Psoas muscle (tissue), 8 donors: ENCODE data around the gene VEGFC. TPM values are rescaled to one million over a fixed set of nuclear protein-coding genes. Genes with fewer than 3 reads are reported as not detected.

ENCODE experiments used
- ATAC-seq, 4 donors: fragments of 200-7000 bp; cut with Tn5 transposase; one replicate each; pipeline ENCODE4 v1.9.1; 2020; ENCODE audit warnings: moderate library complexity in 3 of 4, mild to moderate bottlenecking in 2 of 4
- DNase-seq, 2 donors: peaks; one replicate each; pipeline ENCODE4 v3.0.0-alpha.2; 2020
- H3K27ac ChIP-seq: fragments of 200-600 bp; one replicate; pipeline ENCODE4 v1.8.0; 2022
- H3K27me3 ChIP-seq, 3 donors: fragments of 200-600 bp in 1 of 3; one replicate each; pipeline versions ENCODE4 v1.6.1 to v1.8.0; 2013 to 2022; ENCODE audit warnings: low read length in 2 of 3, mild to moderate bottlenecking in 2 of 3, moderate library complexity in 1 of 3; ENCODE audit not compliant: insufficient read depth in 3 of 3
- H3K36me3 ChIP-seq, 2 donors: fragments of 200-600 bp in 1 of 2; one replicate each; pipeline versions ENCODE4 v1.6.1 to v1.8.0; 2013 to 2022; ENCODE audit warnings: low read depth in 1 of 2, mild to moderate bottlenecking in 1 of 2, moderate library complexity in 1 of 2; ENCODE audit not compliant: insufficient read depth in 1 of 2
- H3K4me1 ChIP-seq: fragments of 200-600 bp; one replicate; pipeline ENCODE4 v1.8.0; 2022
- H3K4me3 ChIP-seq: fragments of 200-600 bp; one replicate; pipeline ENCODE4 v1.8.0; 2022; ENCODE audit warnings: mild to moderate bottlenecking
- H3K9me3 ChIP-seq: fragments of 200-600 bp; one replicate; pipeline ENCODE4 v1.8.0; 2022
- WGBS, 3 donors: extraction: QIAGEN DNeasy Blood & Tissue Kit; methylation state at CpG; one replicate each; pipeline versions ENCODE4 v1.1.6 to v1.1.7; 2013; 5-methylcytosine and 5-hydroxymethylcytosine counted together
- intact Hi-C, 2 donors: fragments of 100-400 bp; cut with DNase I; formaldehyde crosslinking; loops; one replicate each; pipeline versions ENCODE4 v1.11.0 to v1.14.2; 2022
- polyA plus RNA-seq, 3 donors: library from polyadenylated mRNA; stranded (reverse); fragments of 200-250 nt; gene quantifications; one replicate each; pipeline ENCODE4 v1.2.3, GENCODE V29; 2013
- total RNA-seq, 4 donors: library from RNA; stranded (reverse); fragmentation: NEBNext Ultra II Directional in 2 of 4; extraction: Animal tissue kit (Norgen Biotek cat#: 25700) in 2 of 4; gene quantifications; one replicate each; pipeline versions ENCODE4 v1.2.1 to v1.2.4, GENCODE V29; 2021 to 2023
- TF ChIP-seq, protein P1 (sequence below): fragments of 200-600 bp; IDR thresholded peaks from one replicate; pipeline ENCODE4 v1.8.0; 2022; ENCODE audit warnings: antibody characterized with exemption
- donor health status: healthy with polysubstance abuse.
- donor health status: DM: no; HTN: no; CAD: no; lungs with moderate emphysema.
- donor health status: Bipolar disorder and iron deficiency.
- donor health status: healthy.
- donor health status: DM: yes; HTN: yes; CAD: no.
- donor health status: DM: no; HTN: no; CAD: no.
- donor health status: DM: no; HTN: no; CAD: no.
- donor health status: DM: yes; HTN: yes; CAD: no.

Gene VEGFC
- total and polyA plus RNA-seq, 7 donors = 1.8 to 7.0 (median 3.0) TPM

DNA sequence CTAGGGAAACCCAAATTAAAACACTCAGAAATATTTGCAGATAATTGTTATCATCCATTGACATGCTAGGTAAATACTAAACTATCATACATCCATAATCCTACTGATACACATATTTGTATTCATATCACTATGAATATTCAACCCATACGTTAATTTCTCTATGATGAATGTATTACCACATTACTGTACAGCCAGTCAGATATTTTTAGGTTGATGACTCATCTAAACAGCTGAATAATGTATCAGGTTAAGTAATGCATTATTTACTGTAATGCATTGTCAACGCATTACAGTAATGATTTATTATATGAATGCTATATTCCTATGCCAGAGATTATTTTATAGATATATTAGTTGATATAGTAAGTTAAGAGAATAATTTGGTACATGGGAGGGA, 37.1 kb downstream of the VEGFC start:
- WGBS, 3 donors = 37 to 47% (median 45%) methylated on average over 2 of the region's 2 CpGs
- intact Hi-C loops = no loop called here
- H3K36me3 ChIP-seq = no peaks in the 10 kb centered on the region
- H3K4me1 ChIP-seq = peaks cover 14% of the 10 kb centered on the region
- TF ChIP-seq, protein P1, sequence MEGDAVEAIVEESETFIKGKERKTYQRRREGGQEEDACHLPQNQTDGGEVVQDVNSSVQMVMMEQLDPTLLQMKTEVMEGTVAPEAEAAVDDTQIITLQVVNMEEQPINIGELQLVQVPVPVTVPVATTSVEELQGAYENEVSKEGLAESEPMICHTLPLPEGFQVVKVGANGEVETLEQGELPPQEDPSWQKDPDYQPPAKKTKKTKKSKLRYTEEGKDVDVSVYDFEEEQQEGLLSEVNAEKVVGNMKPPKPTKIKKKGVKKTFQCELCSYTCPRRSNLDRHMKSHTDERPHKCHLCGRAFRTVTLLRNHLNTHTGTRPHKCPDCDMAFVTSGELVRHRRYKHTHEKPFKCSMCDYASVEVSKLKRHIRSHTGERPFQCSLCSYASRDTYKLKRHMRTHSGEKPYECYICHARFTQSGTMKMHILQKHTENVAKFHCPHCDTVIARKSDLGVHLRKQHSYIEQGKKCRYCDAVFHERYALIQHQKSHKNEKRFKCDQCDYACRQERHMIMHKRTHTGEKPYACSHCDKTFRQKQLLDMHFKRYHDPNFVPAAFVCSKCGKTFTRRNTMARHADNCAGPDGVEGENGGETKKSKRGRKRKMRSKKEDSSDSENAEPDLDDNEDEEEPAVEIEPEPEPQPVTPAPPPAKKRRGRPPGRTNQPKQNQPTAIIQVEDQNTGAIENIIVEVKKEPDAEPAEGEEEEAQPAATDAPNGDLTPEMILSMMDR = no peak
- no peaks in the 10 kb centered on the region for H3K27me3 ChIP-seq
- ATAC-seq (peak in 3 of 4 donors; percentile 32 to 58 (median 34)), DNase-seq (no peak)
- H3K4me3 ChIP-seq = no peak overlapping the region
- H3K27ac ChIP-seq = no peak overlapping the region
- no peaks in the 10 kb centered on the region for H3K9me3 ChIP-seq

DNA sequence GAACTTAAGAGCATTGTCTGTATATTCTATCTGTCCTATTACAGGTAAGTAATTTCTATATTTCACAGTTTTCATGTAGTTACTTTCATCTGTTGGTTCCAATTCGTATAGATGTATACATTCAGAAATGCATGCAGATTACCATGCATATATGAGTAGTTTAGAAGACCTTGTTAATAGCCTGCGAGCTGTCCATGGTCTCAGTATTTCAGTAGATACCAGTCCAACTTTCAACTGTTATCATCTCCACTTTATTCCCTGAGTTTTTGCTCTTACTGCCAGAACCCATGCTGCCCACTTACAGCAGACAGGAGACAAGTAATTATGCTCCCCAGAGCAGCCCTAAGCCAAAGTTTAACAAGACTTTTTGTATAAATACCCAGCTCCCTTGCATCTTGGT, 37.7 kb downstream of the VEGFC start:
- Histone ChIP-seq H3K27me3 (no peaks in the 10 kb centered on the region), H3K36me3 (no peaks in the 10 kb centered on the region), H3K4me3 (no peak overlapping the region), H3K9me3 (no peaks in the 10 kb centered on the region), H3K27ac (no peak overlapping the region), H3K4me1 (peaks cover 14% of the 10 kb centered on the region)
- TF ChIP-seq, protein P1 = no peak
- ATAC-seq = no peak
- WGBS, 3 donors = 85 to 92% (median 87%) methylated on average over 2 of the region's 2 CpGs
- intact Hi-C loops = no loop called here
- no peak for DNase-seq

DNA sequence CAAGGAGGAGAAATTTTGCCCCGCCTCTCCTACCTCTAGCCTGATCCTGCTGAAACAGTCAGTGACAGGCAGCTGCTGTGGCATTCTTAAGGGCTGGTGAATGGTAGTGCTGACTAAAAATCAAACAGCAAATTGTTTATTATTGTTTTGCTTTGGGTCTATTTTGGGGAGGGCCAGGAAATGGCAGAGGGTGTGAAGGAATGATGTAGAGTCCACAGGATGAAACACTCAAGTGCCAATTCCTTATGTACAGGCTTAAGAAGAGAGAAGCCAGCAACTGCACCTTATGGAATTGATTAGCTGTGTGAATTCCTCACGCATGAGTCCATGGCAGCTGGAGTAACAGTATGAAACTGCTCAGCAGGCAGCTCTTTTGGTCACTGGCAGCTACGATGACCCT, 39.7 kb downstream of the VEGFC start:
- Histone ChIP-seq H3K27ac (peak overlapping the region; percentile 61), H3K27me3 (no peaks in the 10 kb centered on the region), H3K36me3 (no peaks in the 10 kb centered on the region), H3K4me3 (no peak overlapping the region), H3K4me1 (peaks cover 14% of the 10 kb centered on the region), H3K9me3 (no peaks in the 10 kb centered on the region)
- ATAC-seq = peak in 3 of 4 donors; percentile 37 to 59 (median 38)
- intact Hi-C loops = no loop called here
- WGBS, 3 donors = 39 to 50% (median 43%) methylated on average over 3 of the region's 3 CpGs
- no peak for DNase-seq
- TF ChIP-seq, protein P1 = no peak

DNA sequence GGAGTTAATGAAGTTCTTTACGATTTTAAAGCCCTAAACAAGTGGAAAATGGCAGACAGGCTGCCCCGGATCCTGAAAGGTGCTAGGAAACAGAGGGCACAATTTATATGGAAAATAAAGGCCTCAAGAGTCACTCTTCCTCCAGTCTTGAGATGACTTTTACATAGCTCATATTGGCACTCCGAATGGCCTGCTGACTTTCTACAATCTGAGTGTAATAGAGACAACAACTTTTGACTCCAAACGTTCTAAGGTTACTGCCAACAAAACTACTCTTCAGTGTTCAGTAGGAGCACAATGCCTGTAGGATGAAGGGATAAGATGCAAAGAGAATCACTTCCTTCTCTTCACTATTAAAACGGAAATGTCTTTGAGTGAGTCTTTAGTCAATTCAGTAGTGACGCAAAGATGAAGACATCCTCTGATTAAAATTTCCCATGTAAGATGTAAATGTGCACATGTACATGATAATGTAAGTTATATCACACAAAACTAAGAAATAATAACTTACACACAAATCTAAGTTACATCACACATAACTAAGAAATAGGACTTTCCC, 40.5 kb downstream of the VEGFC start:
- H3K27ac ChIP-seq = peak overlapping the region; percentile 61
- WGBS, 3 donors = 61 to 72% (median 62%) methylated on average over 6 of the region's 6 CpGs
- H3K4me1 ChIP-seq = peaks cover 14% of the 10 kb centered on the region
- H3K9me3 ChIP-seq = no peaks in the 10 kb centered on the region
- ATAC-seq (peak in 3 of 4 donors; percentile 40 to 77 (median 54)), DNase-seq (no peak)
- intact Hi-C loops = no loop called here
- TF ChIP-seq, protein P1 = no peak
- no peak overlapping the region for H3K4me3 ChIP-seq
- H3K27me3 ChIP-seq = no peaks in the 10 kb centered on the region
- H3K36me3 ChIP-seq = no peaks in the 10 kb centered on the region

DNA sequence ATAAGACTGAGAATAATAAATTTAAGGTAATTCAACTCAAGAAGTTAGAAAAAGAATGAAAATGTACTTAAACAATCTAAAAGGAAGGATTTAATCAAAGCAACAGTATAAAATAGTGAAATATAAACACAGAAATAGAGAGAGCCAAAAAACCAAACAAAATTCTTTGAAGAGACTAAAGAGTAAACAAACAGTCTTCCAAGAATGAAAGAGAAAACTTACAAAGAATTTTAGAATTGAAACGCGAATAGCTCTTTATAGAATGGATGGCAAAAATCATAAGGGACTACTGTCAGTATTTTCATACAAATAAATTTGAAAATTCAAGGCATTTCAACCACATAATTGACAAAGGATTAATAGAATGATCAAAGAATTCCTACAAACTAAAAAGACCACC, 41.7 kb downstream of the VEGFC start:
- peaks cover 14% of the 10 kb centered on the region for H3K4me1 ChIP-seq
- 51 to 67% (median 55%) methylated on average over 2 of the region's 2 CpGs for WGBS, 3 donors
- TF ChIP-seq, protein P1 = no peak
- intact Hi-C loops = no loop called here
- DNase-seq (no peak), ATAC-seq (no peak)
- no peak overlapping the region for H3K4me3 ChIP-seq
- H3K9me3 ChIP-seq = no peaks in the 10 kb centered on the region
- H3K27me3 ChIP-seq = no peaks in the 10 kb centered on the region
- H3K27ac ChIP-seq = peak overlapping the region; percentile 61
- no peaks in the 10 kb centered on the region for H3K36me3 ChIP-seq
